HEK293 (cell line): Measurements from ENCODE around the gene NONO.

Source experiments
- ZNF266 ChIP-seq: fragments of 450-650 bp; formaldehyde crosslinking; IDR thresholded peaks from 2 replicates; pipeline ENCODE4 v1.5.1; 2016; ENCODE audit warnings: missing biosample characterization, missing genetic modification characterization, low read depth
- ZNF473 ChIP-seq: fragments of 450-650 bp; formaldehyde crosslinking; IDR thresholded peaks from 2 replicates; pipeline ENCODE4 v1.5.1; 2017; ENCODE audit warnings: missing biosample characterization, missing genetic modification characterization
- ZNF558 ChIP-seq: fragments of 450-650 bp; formaldehyde crosslinking; IDR thresholded peaks from 2 replicates; pipeline ENCODE4 v1.5.1; 2016; ENCODE audit warnings: missing biosample characterization, missing genetic modification characterization
- ZNF777 ChIP-seq: fragments of 450-650 bp; formaldehyde crosslinking; IDR thresholded peaks from 2 replicates; pipeline ENCODE4 v1.5.1; 2017; ENCODE audit warnings: missing biosample characterization, missing genetic modification characterization, borderline replicate concordance
- TF ChIP-seq, protein P1 (sequence below): fragments of 450-650 bp; formaldehyde crosslinking; IDR thresholded peaks from 2 replicates; pipeline ENCODE4 v1.5.1; 2016; ENCODE audit warnings: missing biosample characterization, missing genetic modification characterization
- TF ChIP-seq, protein P2 (sequence below): fragments of 450-650 bp; formaldehyde crosslinking; IDR thresholded peaks from 2 replicates; pipeline ENCODE4 v1.5.1; 2016; ENCODE audit warnings: missing biosample characterization, missing genetic modification characterization, low read depth
- TF ChIP-seq, protein P3 (sequence below): sonication (generic); formaldehyde crosslinking; IDR thresholded peaks from 2 replicates; pipeline ENCODE4 v1.8.1; 2022; ENCODE audit warnings: mild to moderate bottlenecking, moderate library complexity, missing genetic modification reagents

DNA sequence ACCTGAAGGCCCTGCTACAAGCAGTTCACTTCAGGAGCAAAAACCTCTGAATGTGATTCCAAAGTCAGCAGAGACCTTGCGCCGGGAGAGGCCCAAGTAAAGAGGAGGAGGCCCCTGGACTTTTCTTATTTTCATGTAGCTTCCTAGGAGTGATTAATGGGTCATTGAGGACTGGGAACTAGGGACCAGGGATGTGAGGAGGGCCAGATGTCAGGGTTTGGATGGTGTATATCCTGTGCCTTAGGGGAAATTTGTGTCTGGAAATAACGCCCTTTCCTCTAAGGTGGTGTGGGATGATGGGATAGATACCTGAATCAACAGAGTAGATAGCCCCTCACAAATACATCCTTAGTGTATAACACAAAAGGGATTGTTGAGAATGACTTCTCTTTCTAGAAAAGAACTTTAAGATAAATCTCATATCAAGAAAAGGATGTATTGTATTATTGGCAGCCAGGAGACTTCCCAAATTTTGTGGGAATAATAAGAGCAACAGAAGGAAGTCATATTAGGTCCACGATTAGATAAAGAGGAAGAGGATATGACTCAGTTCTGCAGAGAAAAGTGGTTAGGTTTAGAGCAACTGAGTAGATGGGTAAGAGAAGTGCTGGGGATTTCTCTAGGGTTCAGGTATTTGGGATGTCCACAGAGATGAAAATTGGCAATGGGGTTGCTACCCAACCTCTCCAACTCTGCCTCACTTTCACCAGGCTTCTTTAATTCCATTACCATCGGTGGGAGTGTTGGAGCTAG, 19.2 kb downstream of the NONO start:
- no peak for TF ChIP-seq ZNF266 (tag by site-specific recombination)
- TF ChIP-seq, protein P1, sequence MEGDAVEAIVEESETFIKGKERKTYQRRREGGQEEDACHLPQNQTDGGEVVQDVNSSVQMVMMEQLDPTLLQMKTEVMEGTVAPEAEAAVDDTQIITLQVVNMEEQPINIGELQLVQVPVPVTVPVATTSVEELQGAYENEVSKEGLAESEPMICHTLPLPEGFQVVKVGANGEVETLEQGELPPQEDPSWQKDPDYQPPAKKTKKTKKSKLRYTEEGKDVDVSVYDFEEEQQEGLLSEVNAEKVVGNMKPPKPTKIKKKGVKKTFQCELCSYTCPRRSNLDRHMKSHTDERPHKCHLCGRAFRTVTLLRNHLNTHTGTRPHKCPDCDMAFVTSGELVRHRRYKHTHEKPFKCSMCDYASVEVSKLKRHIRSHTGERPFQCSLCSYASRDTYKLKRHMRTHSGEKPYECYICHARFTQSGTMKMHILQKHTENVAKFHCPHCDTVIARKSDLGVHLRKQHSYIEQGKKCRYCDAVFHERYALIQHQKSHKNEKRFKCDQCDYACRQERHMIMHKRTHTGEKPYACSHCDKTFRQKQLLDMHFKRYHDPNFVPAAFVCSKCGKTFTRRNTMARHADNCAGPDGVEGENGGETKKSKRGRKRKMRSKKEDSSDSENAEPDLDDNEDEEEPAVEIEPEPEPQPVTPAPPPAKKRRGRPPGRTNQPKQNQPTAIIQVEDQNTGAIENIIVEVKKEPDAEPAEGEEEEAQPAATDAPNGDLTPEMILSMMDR (tag by site-specific recombination), result no peak
- TF ChIP-seq ZNF777, result no peak
- TF ChIP-seq ZNF558, result no peak
- TF ChIP-seq, protein P2, sequence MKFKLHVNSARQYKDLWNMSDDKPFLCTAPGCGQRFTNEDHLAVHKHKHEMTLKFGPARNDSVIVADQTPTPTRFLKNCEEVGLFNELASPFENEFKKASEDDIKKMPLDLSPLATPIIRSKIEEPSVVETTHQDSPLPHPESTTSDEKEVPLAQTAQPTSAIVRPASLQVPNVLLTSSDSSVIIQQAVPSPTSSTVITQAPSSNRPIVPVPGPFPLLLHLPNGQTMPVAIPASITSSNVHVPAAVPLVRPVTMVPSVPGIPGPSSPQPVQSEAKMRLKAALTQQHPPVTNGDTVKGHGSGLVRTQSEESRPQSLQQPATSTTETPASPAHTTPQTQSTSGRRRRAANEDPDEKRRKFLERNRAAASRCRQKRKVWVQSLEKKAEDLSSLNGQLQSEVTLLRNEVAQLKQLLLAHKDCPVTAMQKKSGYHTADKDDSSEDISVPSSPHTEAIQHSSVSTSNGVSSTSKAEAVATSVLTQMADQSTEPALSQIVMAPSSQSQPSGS, result no peak
- no peak for TF ChIP-seq ZNF473
- TF ChIP-seq, protein P3, sequence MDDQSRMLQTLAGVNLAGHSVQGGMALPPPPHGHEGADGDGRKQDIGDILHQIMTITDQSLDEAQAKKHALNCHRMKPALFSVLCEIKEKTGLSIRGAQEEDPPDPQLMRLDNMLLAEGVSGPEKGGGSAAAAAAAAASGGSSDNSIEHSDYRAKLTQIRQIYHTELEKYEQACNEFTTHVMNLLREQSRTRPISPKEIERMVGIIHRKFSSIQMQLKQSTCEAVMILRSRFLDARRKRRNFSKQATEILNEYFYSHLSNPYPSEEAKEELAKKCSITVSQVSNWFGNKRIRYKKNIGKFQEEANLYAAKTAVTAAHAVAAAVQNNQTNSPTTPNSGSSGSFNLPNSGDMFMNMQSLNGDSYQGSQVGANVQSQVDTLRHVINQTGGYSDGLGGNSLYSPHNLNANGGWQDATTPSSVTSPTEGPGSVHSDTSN (CRISPR knock-in tag), result no peak
